Measurements from ENCODE around the gene BORCS5.
"Not testable (repeated sequence)": the region's sequence is repeated elsewhere in the genome, so short reads cannot be mapped to it uniquely, and the experiment has no call there.

Gene BORCS5

DNA sequence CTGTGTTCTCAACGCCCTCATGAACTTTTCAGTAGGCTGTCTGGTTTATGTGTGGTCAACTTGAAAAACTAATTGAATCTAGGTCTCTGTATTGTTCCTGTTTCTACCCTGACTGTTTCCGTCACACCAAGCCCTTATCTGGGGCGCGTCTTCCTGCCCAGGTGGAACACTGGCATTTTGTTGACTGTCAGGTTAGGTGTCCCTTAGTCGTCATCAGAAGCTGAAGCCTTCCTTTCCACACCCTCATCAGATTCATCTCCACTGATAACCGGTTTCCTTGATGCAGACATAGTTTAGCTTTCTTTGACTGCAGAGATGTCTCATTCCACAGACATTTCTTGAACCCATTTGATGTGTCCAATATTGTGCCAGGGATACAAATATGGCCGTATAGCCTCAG lies 109.3 kb downstream of the BORCS5 start:
- peak; percentile 90 for DNase-seq

DNA sequence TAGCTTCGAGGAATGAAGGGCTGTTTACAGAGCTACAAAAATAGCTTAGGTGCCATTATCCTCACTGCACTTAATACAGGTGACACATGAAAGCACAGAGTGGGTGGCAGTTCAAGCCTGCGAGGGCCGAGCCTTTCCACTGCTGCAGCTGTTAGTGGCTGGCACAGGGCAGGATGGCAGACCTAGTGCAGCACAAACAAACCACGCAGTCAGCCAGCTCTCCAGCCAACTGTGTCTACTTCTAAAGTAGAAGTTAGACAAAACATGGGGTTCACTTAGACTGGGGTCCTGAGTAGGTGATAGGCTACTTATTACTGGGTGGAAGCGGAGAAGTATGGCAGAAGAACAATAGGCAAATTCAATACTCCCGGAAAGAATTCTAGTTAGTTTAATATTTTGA lies 110.4 kb downstream of the BORCS5 start:
- DNase-seq = peak; percentile 55

DNA sequence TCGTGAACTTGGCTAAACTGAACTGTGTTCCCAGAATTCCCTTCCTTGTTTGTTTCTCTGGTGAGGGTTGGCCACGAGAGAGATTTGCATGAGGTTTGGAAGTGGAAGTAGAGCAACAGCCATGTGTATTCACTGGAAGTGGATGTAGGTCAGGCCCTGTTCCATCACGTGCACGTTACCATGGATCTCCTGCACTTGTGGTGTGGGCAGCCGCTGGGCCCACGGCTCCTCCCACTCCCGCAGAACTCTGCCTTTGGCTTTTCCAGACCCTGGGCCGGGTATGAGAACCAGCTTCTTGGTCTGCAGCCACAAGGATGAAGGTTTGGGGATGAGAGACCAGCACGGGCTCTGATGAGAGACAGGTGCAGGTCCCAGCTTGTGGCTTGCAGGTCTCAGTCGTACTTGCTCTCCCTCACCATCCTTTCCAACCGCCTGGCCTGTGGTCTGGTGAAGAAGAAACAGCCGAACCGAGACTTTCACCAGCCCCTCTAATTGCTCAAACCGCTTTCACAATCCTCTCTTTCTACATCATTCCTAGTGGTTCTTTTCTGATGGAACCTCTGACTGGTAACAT lies 110.9 kb downstream of the BORCS5 start:
- peak; percentile 80 for DNase-seq

DNA sequence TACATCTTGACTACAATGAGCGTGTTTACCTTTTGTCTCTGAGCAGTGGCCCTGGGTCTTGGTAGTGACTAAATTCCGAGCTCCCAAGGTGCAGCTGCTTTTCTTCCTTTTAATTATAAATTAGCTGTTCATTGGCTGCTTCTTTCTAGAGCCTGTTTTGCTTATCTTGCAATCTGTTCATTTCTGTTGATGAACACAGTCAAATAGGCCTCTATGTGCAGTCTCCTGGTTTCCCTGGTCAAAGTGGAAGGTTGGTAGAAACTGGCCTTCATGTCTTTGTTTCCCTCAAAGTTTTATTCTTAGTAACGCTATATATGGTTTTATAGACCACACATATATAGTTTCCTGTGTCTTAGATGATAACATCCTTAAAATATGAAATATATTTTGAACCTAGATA lies 111.7 kb downstream of the BORCS5 start:
- no peak for DNase-seq

GRCh38 chr12:12469386-12469785 lies 112.5 kb downstream of the BORCS5 start:
- DNase-seq = no peak

- DNase-seq = no peak
Observed at GRCh38 chr12:12470751-12471306, 114.0 kb downstream of the BORCS5 start.

DNA sequence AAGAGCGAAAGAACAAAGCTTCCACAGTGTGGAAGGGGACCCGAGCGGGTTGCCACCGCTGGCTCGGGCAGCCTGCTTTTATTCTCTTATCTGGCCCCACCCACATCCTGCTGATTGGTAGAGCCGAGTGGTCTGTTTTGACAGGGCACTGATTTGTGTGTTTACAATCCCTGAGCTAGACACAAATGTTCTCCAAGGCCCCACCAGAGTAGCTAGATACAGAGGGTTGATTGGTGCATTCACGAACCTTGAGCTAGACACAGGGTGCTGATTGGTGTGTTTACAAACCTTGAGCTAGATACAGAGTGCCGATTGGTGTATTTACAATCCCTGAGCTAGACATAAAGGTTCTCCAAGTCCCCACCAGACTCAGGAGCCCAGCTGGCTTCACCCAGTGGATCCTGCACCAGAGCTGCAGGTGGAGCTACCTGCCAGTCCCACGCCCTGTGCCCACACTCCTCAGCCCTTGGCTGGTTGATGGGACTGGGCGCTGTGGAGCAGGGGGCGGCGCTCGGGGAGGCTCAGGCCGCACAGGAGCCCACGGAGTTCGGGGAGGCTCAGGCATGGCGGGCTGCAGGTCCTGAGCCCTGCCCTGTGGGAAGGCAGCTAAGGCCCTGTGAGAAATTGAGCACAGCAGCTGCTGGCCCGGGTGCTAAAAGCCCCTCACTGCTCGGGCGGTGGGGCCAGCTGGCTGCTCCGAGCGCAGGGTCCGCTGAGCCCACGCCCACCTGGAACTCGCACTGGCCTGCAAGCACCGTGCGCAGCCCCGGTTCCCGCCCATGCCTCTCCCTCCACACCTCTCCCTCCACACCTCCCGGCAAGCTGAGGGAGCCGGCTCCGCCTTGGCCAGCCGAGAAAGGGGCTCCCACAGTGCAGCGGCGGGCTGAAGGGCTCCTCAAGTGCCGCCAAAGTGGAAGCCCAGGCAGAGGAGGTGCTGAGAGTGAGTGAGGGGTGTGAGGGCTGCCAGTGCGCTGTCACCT lies 115.4 kb downstream of the BORCS5 start:
- DNase-seq = not testable (repeated sequence)

GRCh38 chr12:12473223-12473622 lies 116.3 kb downstream of the BORCS5 start:
- no peak for DNase-seq

DNA sequence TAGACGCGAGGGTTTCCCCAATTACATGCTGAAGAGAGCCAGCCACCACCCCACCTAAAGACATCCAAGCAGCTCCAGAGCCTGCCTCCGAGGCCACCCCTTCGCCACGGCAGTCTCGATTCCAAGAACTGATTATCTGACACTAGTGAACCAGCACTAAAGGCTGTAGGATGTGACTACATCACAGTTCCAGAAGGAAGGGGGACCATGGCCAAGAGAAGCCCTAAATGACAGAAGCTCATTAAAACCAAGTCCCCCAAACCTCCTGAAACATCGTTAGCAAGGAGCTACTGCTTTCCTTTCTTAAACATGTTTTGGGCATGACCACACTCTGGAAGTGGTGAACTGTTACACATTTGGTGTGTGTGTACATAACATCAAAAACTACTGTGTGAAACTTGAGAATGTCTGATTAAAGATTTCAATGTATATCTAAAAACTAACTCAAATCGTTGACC lies 117.6 kb downstream of the BORCS5 start:
- peak; percentile 60 for DNase-seq

GRCh38 chr12:12474931-12475795 lies 118.3 kb downstream of the BORCS5 start:
- DNase-seq = peak; percentile 92

DNA sequence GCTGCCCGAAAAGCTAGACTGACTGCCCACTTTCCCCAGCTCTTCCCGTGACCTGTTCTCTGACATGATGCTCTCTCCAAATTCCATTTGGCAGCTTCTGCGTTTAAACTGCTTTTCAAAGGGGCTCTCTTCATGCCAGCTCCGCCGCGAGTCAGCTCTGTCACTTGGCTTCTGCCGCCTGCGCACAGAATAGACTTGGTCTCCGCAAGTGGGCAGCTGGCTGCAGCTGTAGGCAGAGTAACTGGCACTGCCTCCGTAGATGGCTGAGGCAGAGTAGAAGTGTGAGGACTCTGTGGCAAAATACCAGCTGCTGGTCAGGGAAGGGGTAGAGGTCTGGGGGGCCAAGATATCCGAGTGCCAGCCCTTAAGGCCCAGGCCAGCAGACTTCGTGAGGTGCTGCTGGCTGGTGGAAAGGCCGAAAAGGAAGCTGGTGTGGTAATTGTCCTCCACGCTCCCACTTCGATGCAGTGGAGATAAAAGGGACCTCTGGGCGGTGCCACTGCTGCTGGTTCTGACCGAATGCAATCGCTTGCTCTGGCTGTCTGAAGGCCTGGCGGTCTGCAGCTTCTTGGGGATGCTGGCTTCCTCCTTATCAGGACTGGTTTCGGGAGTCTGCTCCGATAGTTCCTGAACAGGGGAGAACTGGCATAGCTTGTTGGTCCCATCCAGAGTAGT lies 120.1 kb downstream of the BORCS5 start:
- DNase-seq = no peak

GRCh38 chr12:12477532-12477890 lies 120.6 kb downstream of the BORCS5 start:
- no peak for DNase-seq

DNA sequence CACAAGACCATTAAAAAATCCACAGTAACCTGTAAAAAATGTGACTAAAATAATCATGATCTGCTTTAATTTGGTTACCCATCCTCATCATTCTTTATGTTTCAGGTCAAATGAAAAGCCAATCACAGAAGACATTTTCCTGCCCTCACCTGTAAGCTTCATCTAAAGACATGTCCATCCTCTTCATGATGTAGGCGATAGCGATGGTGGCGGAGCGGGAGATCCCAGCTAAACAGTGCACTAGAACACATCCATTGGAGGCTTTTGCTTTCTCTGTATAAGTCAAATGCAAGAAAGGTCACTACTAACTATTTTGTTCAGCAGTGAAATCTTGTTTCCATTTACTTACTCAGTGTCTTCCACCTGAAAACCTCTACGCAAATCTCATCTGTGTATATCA lies 123.2 kb downstream of the BORCS5 start:
- DNase-seq = no peak

- DNase-seq = peak; percentile 65
Observed at GRCh38 chr12:12481631-12482030, 124.8 kb downstream of the BORCS5 start.

DNA sequence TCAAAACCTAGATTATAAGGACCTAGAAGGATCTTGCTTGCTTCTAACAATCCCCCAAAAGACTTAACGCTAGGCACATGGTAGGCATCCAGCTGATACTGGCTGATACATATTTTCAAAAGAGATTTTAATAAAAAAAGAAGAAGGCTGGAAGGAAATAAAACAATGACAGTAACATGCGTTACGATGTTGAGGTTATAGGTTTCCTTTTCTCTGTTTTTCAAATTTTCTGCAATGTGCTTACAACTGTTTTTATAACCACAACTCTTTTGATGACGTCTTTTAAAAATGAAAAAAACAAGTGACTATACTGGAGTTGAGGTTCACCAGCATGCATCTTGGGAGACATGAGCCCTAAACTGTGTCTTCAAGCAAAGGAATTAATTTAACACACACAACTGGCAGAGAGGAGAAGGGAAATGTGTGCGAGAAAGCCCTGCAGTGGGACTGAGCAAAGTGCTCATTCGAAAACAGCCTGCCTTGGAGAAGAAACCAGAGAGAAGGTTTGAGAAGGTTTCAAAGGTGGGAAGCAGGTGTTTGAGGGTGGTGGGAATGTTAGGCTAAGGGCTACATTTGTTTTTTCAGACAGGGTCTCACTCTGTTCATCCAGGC lies 125.4 kb downstream of the BORCS5 start:
- peak; percentile 86 for DNase-seq

GRCh38 chr12:12482959-12483358 lies 126.1 kb downstream of the BORCS5 start:
- DNase-seq = no peak

GRCh38 chr12:12483438-12483837 lies 126.6 kb downstream of the BORCS5 start:
- peak; percentile 39 for DNase-seq

GRCh38 chr12:12486661-12487240 lies 129.9 kb downstream of the BORCS5 start:
- no peak for DNase-seq

DNA sequence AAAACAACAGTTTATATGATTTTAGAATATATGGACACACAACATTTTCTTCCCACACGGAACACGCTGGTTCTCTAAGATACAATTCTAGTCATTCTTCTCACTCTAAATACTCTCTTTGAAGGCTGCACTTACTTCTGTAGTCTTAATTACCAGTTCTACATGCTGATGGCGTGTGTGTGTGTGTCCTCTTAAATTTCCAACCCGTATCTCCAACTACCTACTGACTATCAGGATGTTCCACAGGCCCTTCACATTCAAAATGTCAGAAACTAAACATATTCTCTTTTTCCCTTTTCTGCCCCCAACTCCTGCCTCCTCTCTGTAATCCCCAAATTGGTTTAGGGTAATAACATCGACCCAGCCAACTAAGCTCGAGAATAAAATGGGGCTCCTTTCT lies 130.6 kb downstream of the BORCS5 start:
- DNase-seq = no peak

DNA sequence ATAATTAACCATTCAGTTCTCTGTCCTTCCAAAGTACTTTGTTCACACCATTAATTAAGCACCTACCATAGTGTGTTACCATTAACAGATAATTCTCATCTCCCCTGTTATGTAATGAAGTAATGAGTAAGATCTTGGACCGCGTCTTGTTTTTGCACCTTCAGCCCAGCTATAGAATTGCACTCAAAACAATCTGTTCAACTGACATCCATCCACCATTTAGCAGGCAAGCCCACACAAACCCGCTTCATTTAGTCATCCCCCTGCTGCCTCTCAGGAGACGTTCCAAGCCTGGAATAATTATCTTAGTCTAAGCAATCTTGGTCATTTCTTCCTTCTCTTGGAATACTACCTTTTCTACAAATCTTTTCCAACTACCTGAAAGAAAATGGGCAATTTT lies 131.4 kb downstream of the BORCS5 start:
- no peak for DNase-seq

GRCh38 chr12:12488823-12489550 lies 132.1 kb downstream of the BORCS5 start:
- no peak for DNase-seq

Data from CD4-positive, alpha-beta T cell treated with Interleukin-21 for 1 hour (primary cell).